Measurements from ENCODE around the gene TMEM232.

Gene TMEM232

GRCh38 chr5:110631236-110631635, 95.2 kb downstream of the TMEM232 start:
- DNase-seq (ENCODE audit: low spot score): no peak
- no peak for TF ChIP-seq CTCF (IDR thresholded peaks at IDR 0.05; ENCODE audit: borderline replicate concordance, control extremely low read depth, extremely low read depth, insufficient read depth, missing control alignments)
- in situ Hi-C loops (cut with MboI; ENCODE audit: low sequenced_read_pairs, unreplicated experiment): no loop called here

- in situ Hi-C loops (cut with MboI; ENCODE audit: low sequenced_read_pairs, unreplicated experiment): no loop called here
- DNase-seq (ENCODE audit: low spot score): no peak
- TF ChIP-seq CTCF (IDR thresholded peaks at IDR 0.05; ENCODE audit: borderline replicate concordance, control extremely low read depth, extremely low read depth, insufficient read depth, missing control alignments): no peak
Measured at GRCh38 chr5:110630350-110630749, 96.1 kb downstream of the TMEM232 start.

GRCh38 chr5:110625376-110625999, 101.0 kb downstream of the TMEM232 start:
- peak; percentile 14 for TF ChIP-seq CTCF (IDR thresholded peaks at IDR 0.05; ENCODE audit: borderline replicate concordance, control extremely low read depth, extremely low read depth, insufficient read depth, missing control alignments)
- peak; percentile 4 for DNase-seq (ENCODE audit: low spot score)
- in situ Hi-C loops (cut with MboI; ENCODE audit: low sequenced_read_pairs, unreplicated experiment): no loop called here

- no peak for DNase-seq (ENCODE audit: low spot score)
- in situ Hi-C loops (cut with MboI; ENCODE audit: low sequenced_read_pairs, unreplicated experiment): no loop called here
- no peak for TF ChIP-seq CTCF (IDR thresholded peaks at IDR 0.05; ENCODE audit: borderline replicate concordance, control extremely low read depth, extremely low read depth, insufficient read depth, missing control alignments)
Measured at GRCh38 chr5:110623874-110624273, 102.6 kb downstream of the TMEM232 start.

- in situ Hi-C loops (cut with MboI; ENCODE audit: low sequenced_read_pairs, unreplicated experiment): no loop called here
- no peak for DNase-seq (ENCODE audit: low spot score)
- no peak for TF ChIP-seq CTCF (IDR thresholded peaks at IDR 0.05; ENCODE audit: borderline replicate concordance, control extremely low read depth, extremely low read depth, insufficient read depth, missing control alignments)
Measured at GRCh38 chr5:110618941-110619340, 107.5 kb downstream of the TMEM232 start.

- in situ Hi-C loops (cut with MboI; ENCODE audit: low sequenced_read_pairs, unreplicated experiment): no loop called here
- TF ChIP-seq CTCF (IDR thresholded peaks at IDR 0.05; ENCODE audit: borderline replicate concordance, control extremely low read depth, extremely low read depth, insufficient read depth, missing control alignments): no peak
- DNase-seq (ENCODE audit: low spot score): no peak
Measured at GRCh38 chr5:110616009-110616408, 110.5 kb downstream of the TMEM232 start.

Measured in GM13976 (cell line).